ENCODE measurements around the gene KIF13A.
"Not testable (repeated sequence)": the region's sequence is repeated elsewhere in the genome, so short reads cannot be mapped to it uniquely, and the experiment has no call there.

Gene KIF13A

GRCh38 chr6:17987447-17987696, at the start of gene KIF13A:
KIF13A (minus strand) TSS chr6:17987635; CDS start chr6:17987463, 172 bp downstream.
- DNase-seq = no peak

GRCh38 chr6:18036781-18037180, 49.3 kb upstream of the KIF13A start:
- no peak for DNase-seq

GRCh38 chr6:18035330-18035854, 48.0 kb upstream of the KIF13A start:
- DNase-seq = no peak

- DNase-seq = no peak
Observed at GRCh38 chr6:18034798-18035202, 47.4 kb upstream of the KIF13A start.

GRCh38 chr6:18031680-18032256, 44.3 kb upstream of the KIF13A start:
- no peak for DNase-seq

GRCh38 chr6:18031189-18031588, 43.8 kb upstream of the KIF13A start:
- no peak for DNase-seq

- DNase-seq = no peak
Observed at GRCh38 chr6:18028332-18028731, 40.9 kb upstream of the KIF13A start.

- DNase-seq = no peak
Observed at GRCh38 chr6:18025596-18025995, 38.2 kb upstream of the KIF13A start.

GRCh38 chr6:18024876-18025275, 37.4 kb upstream of the KIF13A start:
- no peak for DNase-seq

- DNase-seq = no peak
Observed at GRCh38 chr6:18023891-18024290, 36.5 kb upstream of the KIF13A start.

- DNase-seq = no peak
Observed at GRCh38 chr6:18022398-18023231, 35.2 kb upstream of the KIF13A start.

GRCh38 chr6:18021166-18021850, 33.9 kb upstream of the KIF13A start:
- DNase-seq = no peak

- not testable (repeated sequence) for DNase-seq
Observed at GRCh38 chr6:18020545-18020944, 33.1 kb upstream of the KIF13A start.

- no peak for DNase-seq
Observed at GRCh38 chr6:18019539-18020534, 32.4 kb upstream of the KIF13A start.

- not testable (repeated sequence) for DNase-seq
Observed at GRCh38 chr6:18019133-18019532, 31.7 kb upstream of the KIF13A start.

GRCh38 chr6:18016698-18017097, 29.3 kb upstream of the KIF13A start:
- no peak for DNase-seq

GRCh38 chr6:18016133-18016532, 28.7 kb upstream of the KIF13A start:
- no peak for DNase-seq

GRCh38 chr6:18011287-18011686, 23.9 kb upstream of the KIF13A start:
- no peak for DNase-seq

- DNase-seq = not testable (repeated sequence)
Observed at GRCh38 chr6:18010540-18010939, 23.1 kb upstream of the KIF13A start.

- DNase-seq = no peak
Observed at GRCh38 chr6:18004256-18004985, 17.0 kb upstream of the KIF13A start.

GRCh38 chr6:17999425-17999824, 12.0 kb upstream of the KIF13A start:
- DNase-seq = no peak

GRCh38 chr6:17998442-17998841, 11.0 kb upstream of the KIF13A start:
- DNase-seq = no peak
